HG03575 (cell line): Measurements from ENCODE around the gene MAPK6.
"Not testable (repeated sequence)": the region's sequence is repeated elsewhere in the genome, so short reads cannot be mapped to it uniquely, and the experiment has no call there.

Experiments used
- ATAC-seq: cut with Tn5 transposase; IDR thresholded peaks from one replicate; pipeline ENCODE4 v1.9.1; 2021; ENCODE audit not compliant: unreplicated experiment, insufficient number of reproducible peaks, low FRiP score; ENCODE audit errors: extremely low read depth

The MAPK6 gene

GRCh38 chr15:52018693-52019393, at the start of gene MAPK6:
Gene MAPK6 (plus strand): TSS chr15:52019219. CDS start chr15:52046461, 27,242 bp downstream.
- no peak for ATAC-seq

GRCh38 chr15:51969728-51970127, 49.3 kb upstream of the MAPK6 start:
- no peak for ATAC-seq

- no peak for ATAC-seq
These were observed 48.7 kb upstream of the MAPK6 start for GRCh38 chr15:51970132-51970817.

GRCh38 chr15:51971032-51971374, 48.0 kb upstream of the MAPK6 start:
- peak; percentile 6 for ATAC-seq

GRCh38 chr15:51971375-51972133, 47.5 kb upstream of the MAPK6 start, which contains the start of gene LEO1:
Gene LEO1 (minus strand): TSS chr15:51971778. CDS start chr15:51971745, 33 bp downstream.
- peak; percentile 44 for ATAC-seq

- ATAC-seq: no peak
These were observed 45.8 kb upstream of the MAPK6 start for GRCh38 chr15:51973220-51973619.

GRCh38 chr15:51973775-51974174, 45.2 kb upstream of the MAPK6 start:
- no peak for ATAC-seq

- peak; percentile 90 for ATAC-seq
These were observed 36.8 kb upstream of the MAPK6 start for GRCh38 chr15:51982013-51982769.

GRCh38 chr15:51982770-51983103, 36.3 kb upstream of the MAPK6 start:
- no peak for ATAC-seq

- no peak for ATAC-seq
These were observed 27.9 kb upstream of the MAPK6 start for GRCh38 chr15:51991141-51991540.

GRCh38 chr15:51992953-51993352, 26.1 kb upstream of the MAPK6 start:
- ATAC-seq: no peak

GRCh38 chr15:52002351-52002750, 16.7 kb upstream of the MAPK6 start:
- ATAC-seq: no peak

- ATAC-seq: not testable (repeated sequence)
These were observed 15.9 kb upstream of the MAPK6 start for GRCh38 chr15:52003089-52003488.

GRCh38 chr15:52003710-52004109, 15.3 kb upstream of the MAPK6 start:
- ATAC-seq: no peak

- ATAC-seq: no peak
These were observed 14.2 kb upstream of the MAPK6 start for GRCh38 chr15:52004806-52005205.

GRCh38 chr15:52005748-52006701, 13.0 kb upstream of the MAPK6 start:
- peak; percentile 56 for ATAC-seq

- peak; percentile 13 for ATAC-seq
These were observed 12.2 kb upstream of the MAPK6 start for GRCh38 chr15:52006702-52007340.

- ATAC-seq: no peak
These were observed 10.7 kb upstream of the MAPK6 start for GRCh38 chr15:52008359-52008697.
